Measurements from ENCODE around the gene DBH.

Gene DBH

DNA sequence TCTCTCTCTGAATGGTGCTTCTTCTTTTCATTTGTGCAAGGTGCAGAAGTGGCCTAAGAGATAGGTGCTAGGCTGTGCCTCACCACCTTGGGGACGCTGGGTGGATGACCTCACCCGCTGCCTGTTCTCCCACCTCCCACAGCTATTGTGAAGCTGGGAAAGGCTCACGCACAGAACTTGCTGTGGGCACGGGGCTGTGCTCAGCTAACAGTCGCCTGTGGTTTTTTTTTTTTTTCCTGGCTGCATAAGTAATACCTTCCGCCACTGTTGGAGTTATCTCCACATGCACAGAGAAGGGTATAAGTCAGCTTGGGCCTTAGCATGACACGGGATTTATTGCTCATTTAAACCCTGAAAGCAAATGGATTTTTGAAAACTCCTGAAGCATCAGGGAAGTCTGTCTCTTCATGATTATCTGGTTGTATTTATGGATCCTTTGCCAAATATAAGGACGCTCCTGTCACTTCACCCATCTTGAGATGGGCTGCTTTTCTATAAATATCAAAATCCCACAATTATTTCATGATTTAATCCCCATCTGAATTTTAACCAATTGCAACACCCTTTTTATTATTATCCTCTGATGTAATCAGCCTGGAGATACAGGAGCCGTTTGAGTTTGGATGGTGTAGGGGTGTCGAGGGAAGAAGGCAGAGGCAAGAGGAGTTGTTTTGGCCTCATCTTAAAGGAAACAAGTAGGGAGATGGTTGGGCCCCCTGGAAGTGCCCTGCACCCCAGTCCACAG is 9.0 kb downstream of the DBH start:
- Histone ChIP-seq H3K27me3 (ENCODE audit: control insufficient read depth, insufficient read depth, low read length) (peaks cover 4% of the 10 kb centered on the region; the same call in 1 of the 2 replicates), H3K4me1 (ENCODE audit: control insufficient read depth, insufficient read depth, low read length) (no peaks in the 10 kb centered on the region), H3K9me3 (ENCODE audit: control insufficient read depth, insufficient read depth, low read depth, low read length) (no peaks in the 10 kb centered on the region), H3K4me3 (ENCODE audit: low read depth, low read length) (no peak overlapping the region), H3K27ac (ENCODE audit: low read depth, low read length) (no peak overlapping the region), H3K36me3 (ENCODE audit: control insufficient read depth, insufficient read depth, low read length) (no peaks in the 10 kb centered on the region), H3K9ac (ENCODE audit: low read length) (no peak overlapping the region)

DNA sequence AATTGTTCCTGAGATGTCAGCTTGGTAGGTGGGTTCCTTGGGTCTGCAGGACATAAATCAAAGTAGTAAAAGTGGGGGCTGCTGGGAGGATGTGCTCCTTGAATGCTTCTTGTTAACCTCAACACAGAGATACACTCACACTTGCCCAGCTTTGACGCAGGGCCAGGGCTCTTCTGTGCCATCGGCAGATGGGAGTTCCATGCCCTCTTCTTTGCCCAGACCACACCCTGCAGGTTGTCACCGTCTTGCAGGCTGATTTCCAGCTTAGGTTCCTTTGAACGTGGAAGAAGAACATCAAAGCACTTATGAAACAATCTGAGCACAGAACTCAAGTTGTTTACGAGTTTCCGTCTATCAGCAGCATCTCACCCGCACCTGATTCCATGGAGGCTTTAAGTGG is 11.0 kb downstream of the DBH start:
- no peak overlapping the region for H3K27ac ChIP-seq (ENCODE audit: low read depth, low read length)
- H3K9ac ChIP-seq (ENCODE audit: low read length): no peak overlapping the region
- H3K4me1 ChIP-seq (ENCODE audit: control insufficient read depth, insufficient read depth, low read length): no peaks in the 10 kb centered on the region
- H3K27me3 ChIP-seq (ENCODE audit: control insufficient read depth, insufficient read depth, low read length): peaks cover 9% of the 10 kb centered on the region; the same call in 1 of the 2 replicates
- no peaks in the 10 kb centered on the region for H3K36me3 ChIP-seq (ENCODE audit: control insufficient read depth, insufficient read depth, low read length)
- no peaks in the 10 kb centered on the region for H3K9me3 ChIP-seq (ENCODE audit: control insufficient read depth, insufficient read depth, low read depth, low read length)
- H3K4me3 ChIP-seq (ENCODE audit: low read depth, low read length): no peak overlapping the region

DNA sequence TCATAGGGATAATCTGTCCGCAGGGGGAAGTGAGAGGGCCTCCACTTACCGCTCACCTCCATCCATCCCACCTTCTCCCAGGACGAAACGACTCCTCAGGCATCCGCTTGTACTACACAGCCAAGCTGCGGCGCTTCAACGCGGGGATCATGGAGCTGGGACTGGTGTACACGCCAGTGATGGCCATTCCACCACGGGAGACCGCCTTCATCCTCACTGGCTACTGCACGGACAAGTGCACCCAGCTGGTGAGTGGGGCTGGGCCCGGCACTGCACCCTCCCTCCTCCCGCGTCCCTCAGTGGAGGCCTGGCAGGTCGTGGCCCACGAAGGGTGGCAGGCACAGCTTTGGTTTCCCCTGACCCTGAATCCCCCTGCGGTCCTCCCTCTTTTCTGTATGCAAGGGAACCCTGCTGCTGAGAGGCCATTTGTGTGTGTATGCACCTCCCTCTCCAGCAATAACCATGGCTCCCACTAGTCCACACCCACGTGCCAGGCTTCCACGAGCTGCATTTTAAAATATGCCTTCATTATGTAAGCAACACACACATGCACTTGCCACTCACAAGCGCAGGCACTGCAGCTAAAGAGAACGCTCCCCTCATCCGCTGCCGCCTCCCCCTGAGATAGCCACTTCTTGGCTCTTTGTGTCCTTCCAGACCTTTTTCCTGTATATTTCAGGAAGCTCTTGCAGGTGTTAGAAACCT is 11.8 kb downstream of the DBH start:
- Histone ChIP-seq H3K27me3 (ENCODE audit: control insufficient read depth, insufficient read depth, low read length) (peaks cover 9% of the 10 kb centered on the region; the same call in 1 of the 2 replicates), H3K4me1 (ENCODE audit: control insufficient read depth, insufficient read depth, low read length) (no peaks in the 10 kb centered on the region), H3K27ac (ENCODE audit: low read depth, low read length) (no peak overlapping the region), H3K4me3 (ENCODE audit: low read depth, low read length) (no peak overlapping the region), H3K9ac (ENCODE audit: low read length) (no peak overlapping the region), H3K9me3 (ENCODE audit: control insufficient read depth, insufficient read depth, low read depth, low read length) (no peaks in the 10 kb centered on the region), H3K36me3 (ENCODE audit: control insufficient read depth, insufficient read depth, low read length) (no peaks in the 10 kb centered on the region)

DNA sequence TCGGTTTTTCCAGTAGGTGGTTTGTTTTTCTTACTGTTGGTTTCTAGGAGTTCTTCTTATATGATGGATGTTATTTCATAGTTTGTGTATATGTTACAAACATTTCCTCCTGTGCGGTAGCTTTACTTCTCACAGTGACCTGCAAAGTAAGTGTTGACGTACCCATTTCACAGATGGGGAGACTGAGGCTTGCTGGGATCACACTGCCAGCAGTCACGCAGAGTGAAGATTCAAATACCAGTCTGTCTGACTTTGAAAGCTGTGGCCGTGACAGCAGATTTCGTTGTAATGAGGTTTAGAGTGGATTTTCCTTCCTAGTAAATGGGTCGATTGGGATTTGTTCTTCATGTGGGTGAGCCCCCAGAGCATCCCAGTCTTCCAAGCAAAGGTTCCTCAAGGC is 13.0 kb downstream of the DBH start:
- H3K27me3 ChIP-seq (ENCODE audit: control insufficient read depth, insufficient read depth, low read length): peaks cover 16% of the 10 kb centered on the region; the same call in 1 of the 2 replicates
- H3K36me3 ChIP-seq (ENCODE audit: control insufficient read depth, insufficient read depth, low read length): no peaks in the 10 kb centered on the region
- no peaks in the 10 kb centered on the region for H3K9me3 ChIP-seq (ENCODE audit: control insufficient read depth, insufficient read depth, low read depth, low read length)
- H3K9ac ChIP-seq (ENCODE audit: low read length): no peak overlapping the region
- no peak overlapping the region for H3K27ac ChIP-seq (ENCODE audit: low read depth, low read length)
- H3K4me1 ChIP-seq (ENCODE audit: control insufficient read depth, insufficient read depth, low read length): no peaks in the 10 kb centered on the region
- no peak overlapping the region for H3K4me3 ChIP-seq (ENCODE audit: low read depth, low read length)

DNA sequence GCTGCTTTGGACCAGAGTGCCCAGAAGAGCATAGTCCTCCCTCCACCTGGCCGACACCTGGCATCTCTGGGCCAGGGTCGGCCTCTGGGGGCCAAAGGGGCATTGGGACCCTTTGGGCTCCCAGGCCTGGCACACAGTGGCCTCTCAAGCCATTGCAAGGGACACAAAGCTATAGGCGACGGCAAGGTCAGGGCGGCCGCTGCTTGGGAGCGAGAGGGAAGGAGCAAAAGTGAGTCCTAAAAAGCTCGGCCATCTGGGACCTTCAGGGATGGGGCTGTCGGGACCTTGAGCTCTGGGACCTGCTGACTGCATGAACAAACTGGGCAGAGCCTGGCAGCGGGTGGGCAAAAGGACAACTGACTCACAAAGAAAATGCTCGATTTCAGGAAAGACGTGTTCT is 13.9 kb downstream of the DBH start:
- H3K36me3 ChIP-seq (ENCODE audit: control insufficient read depth, insufficient read depth, low read length): no peaks in the 10 kb centered on the region
- no peaks in the 10 kb centered on the region for H3K4me1 ChIP-seq (ENCODE audit: control insufficient read depth, insufficient read depth, low read length)
- H3K27me3 ChIP-seq (ENCODE audit: control insufficient read depth, insufficient read depth, low read length): peaks cover 23% of the 10 kb centered on the region; the same call in 1 of the 2 replicates
- no peaks in the 10 kb centered on the region for H3K9me3 ChIP-seq (ENCODE audit: control insufficient read depth, insufficient read depth, low read depth, low read length)
- H3K4me3 ChIP-seq (ENCODE audit: low read depth, low read length): no peak overlapping the region
- no peak overlapping the region for H3K9ac ChIP-seq (ENCODE audit: low read length)
- no peak overlapping the region for H3K27ac ChIP-seq (ENCODE audit: low read depth, low read length)

DNA sequence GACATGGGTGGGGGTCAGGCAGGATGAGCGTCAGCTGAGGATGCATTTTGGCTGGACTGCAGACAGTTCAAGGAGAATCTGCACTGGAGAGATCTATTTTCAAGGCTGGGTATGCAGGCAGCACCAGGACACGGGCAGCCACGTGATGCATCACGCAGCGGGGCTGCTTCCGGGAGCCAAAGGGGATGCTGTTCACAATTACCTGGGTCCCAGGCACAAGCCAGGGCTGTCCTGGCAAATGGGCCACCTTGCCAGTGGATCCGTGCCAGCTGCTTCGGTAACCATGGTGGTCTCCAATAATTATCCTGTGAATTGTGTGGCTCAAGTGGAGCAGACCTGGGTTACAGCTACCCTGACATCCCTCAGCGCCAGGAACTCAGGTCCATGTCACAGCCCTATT is 17.5 kb downstream of the DBH start:
- H3K27ac ChIP-seq (ENCODE audit: low read depth, low read length): no peak overlapping the region
- no peak overlapping the region for H3K9ac ChIP-seq (ENCODE audit: low read length)
- H3K9me3 ChIP-seq (ENCODE audit: control insufficient read depth, insufficient read depth, low read depth, low read length): no peaks in the 10 kb centered on the region
- H3K36me3 ChIP-seq (ENCODE audit: control insufficient read depth, insufficient read depth, low read length): no peaks in the 10 kb centered on the region
- H3K4me1 ChIP-seq (ENCODE audit: control insufficient read depth, insufficient read depth, low read length): peaks cover 4% of the 10 kb centered on the region
- H3K27me3 ChIP-seq (ENCODE audit: control insufficient read depth, insufficient read depth, low read length): peaks cover 53% of the 10 kb centered on the region
- no peak overlapping the region for H3K4me3 ChIP-seq (ENCODE audit: low read depth, low read length)

DNA sequence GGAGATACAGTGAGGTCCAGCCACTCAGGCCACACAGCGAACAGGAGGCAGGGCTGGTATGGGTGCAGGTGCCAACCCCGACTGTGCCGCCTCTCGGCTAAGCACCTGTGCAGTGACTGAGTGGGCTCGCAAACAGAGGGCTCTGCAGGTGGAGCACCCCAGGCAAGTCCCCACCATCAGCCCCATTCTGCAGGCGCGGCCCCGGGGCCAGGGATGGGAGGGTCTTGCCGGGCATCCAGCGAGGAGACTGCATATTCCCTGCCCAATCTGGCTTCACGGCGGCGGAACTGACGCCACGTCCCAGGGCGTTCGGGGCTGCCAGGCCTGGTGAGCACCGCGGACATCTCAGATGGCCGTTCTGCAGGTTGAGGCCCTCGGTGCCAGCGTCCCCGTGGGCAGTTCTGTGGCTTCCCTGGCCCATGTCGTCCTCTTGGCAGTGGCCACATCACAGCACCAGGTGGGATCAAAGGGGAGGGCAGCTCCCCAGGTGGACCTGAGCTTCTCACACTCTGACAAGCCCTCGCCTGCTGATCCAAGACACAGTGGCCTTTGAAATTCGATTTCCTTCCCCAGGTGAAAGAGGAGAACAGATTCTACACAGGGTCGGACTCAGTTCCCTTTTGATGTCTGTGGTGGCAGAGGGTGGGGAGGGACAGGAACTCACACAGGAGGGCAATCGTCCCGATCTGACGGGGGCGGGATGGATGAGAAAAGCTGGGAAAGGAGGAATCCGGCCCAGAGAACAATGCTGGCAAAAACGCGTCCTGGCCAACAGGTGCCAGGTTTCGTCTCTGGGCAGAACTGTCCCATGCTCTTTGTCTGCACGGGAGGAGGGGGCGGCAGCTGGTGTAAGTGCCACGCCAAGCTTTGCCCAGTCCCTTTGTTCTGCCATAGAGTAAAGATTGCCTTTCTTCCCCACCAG is 18.8 kb downstream of the DBH start:
- Histone ChIP-seq H3K36me3 (ENCODE audit: control insufficient read depth, insufficient read depth, low read length) (no peaks in the 10 kb centered on the region), H3K4me1 (ENCODE audit: control insufficient read depth, insufficient read depth, low read length) (peaks cover 14% of the 10 kb centered on the region), H3K27ac (ENCODE audit: low read depth, low read length) (no peak overlapping the region), H3K4me3 (ENCODE audit: low read depth, low read length) (no peak overlapping the region), H3K9me3 (ENCODE audit: control insufficient read depth, insufficient read depth, low read depth, low read length) (no peaks in the 10 kb centered on the region), H3K9ac (ENCODE audit: low read length) (no peak overlapping the region), H3K27me3 (ENCODE audit: control insufficient read depth, insufficient read depth, low read length) (peaks cover 66% of the 10 kb centered on the region)

DNA sequence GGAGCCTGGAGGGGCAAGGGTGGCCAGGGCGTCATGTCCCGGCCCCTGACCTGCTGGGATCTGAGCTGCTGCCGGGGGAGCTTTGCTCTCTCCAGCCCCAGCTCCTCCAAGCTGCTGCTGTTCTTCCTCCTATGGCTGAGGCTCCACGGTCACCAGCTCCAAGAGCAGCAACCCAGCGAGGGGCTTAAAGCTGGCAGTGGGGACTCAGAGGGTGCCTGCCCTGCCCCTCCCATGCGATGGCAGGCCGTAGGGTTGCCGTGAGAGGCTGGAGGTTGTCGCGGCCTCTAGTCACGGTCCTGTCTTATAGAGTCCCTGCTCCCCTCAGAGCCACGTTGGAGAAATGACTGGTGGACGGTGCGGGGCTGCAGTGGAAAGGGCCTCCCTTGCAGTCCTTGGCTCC is 19.5 kb downstream of the DBH start:
- Histone ChIP-seq H3K4me1 (ENCODE audit: control insufficient read depth, insufficient read depth, low read length) (peaks cover 14% of the 10 kb centered on the region), H3K27me3 (ENCODE audit: control insufficient read depth, insufficient read depth, low read length) (peaks cover 73% of the 10 kb centered on the region), H3K27ac (ENCODE audit: low read depth, low read length) (no peak overlapping the region), H3K4me3 (ENCODE audit: low read depth, low read length) (no peak overlapping the region), H3K9ac (ENCODE audit: low read length) (no peak overlapping the region), H3K36me3 (ENCODE audit: control insufficient read depth, insufficient read depth, low read length) (no peaks in the 10 kb centered on the region), H3K9me3 (ENCODE audit: control insufficient read depth, insufficient read depth, low read depth, low read length) (no peaks in the 10 kb centered on the region)

DNA sequence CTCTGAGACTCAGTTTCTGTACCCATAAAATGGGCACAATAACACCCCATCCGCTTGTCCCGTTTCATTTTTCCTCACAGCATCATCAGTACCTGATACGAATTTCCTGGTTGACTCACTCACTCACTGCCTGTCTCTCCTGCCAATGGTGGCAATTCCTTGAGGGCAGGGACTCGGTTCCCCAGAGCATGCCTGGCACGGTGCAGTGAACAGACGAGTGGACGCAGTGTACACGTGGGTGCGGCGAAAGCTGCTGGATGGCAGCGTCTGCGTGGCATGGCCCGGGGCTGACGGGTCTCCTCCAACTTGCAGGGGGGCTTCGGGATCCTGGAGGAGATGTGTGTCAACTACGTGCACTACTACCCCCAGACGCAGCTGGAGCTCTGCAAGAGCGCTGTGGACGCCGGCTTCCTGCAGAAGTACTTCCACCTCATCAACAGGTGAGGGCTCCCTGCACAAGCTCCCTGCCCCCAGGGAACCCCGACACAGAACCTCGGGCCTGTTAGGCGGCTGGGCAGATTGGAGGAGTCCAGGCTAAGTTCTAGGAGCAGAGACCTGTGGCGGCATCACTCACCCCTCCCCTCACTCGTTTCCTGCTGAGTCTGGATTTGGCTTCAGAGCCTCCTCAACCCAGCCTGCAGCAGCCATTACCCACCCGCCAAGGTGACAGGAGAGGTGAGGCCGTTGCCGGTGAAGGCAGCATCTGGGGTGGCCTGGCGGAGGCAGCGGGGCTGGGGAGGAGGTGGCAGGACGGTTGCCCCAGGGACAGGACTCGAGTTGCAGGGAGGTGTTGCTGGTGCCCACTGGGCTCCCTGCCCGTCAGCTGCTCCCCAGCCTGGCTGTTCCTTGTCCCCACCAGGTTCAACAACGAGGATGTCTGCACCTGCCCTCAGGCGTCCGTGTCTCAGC is 20.3 kb downstream of the DBH start:
- H3K36me3 ChIP-seq (ENCODE audit: control insufficient read depth, insufficient read depth, low read length): no peaks in the 10 kb centered on the region
- peaks cover 14% of the 10 kb centered on the region for H3K4me1 ChIP-seq (ENCODE audit: control insufficient read depth, insufficient read depth, low read length)
- no peak overlapping the region for H3K9ac ChIP-seq (ENCODE audit: low read length)
- no peak overlapping the region for H3K27ac ChIP-seq (ENCODE audit: low read depth, low read length)
- H3K27me3 ChIP-seq (ENCODE audit: control insufficient read depth, insufficient read depth, low read length): peaks cover 68% of the 10 kb centered on the region
- H3K9me3 ChIP-seq (ENCODE audit: control insufficient read depth, insufficient read depth, low read depth, low read length): no peaks in the 10 kb centered on the region
- H3K4me3 ChIP-seq (ENCODE audit: low read depth, low read length): no peak overlapping the region

DNA sequence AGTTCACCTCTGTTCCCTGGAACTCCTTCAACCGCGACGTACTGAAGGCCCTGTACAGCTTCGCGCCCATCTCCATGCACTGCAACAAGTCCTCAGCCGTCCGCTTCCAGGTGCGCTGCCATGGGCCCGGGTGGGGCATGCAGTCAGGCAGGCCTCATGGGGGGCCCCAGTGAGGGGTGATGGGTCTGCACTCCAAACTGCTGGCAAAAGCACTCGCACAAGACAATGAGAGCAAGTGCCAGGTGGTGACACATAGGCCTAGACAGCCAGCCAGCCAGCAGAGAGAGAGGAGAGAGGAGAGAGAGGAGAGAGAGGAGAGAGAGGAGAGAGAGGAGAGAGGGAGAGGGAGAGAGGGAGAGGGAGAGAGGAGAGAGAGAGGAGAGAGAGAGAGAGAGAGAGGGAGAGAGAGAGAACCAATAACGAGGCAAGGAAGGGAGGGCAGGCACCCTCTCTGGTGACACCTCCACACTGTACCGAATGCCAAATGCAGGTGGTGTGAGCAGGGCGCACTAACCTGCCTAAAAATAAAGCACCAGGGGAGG is 21.0 kb downstream of the DBH start:
- no peaks in the 10 kb centered on the region for H3K9me3 ChIP-seq (ENCODE audit: control insufficient read depth, insufficient read depth, low read depth, low read length)
- H3K27me3 ChIP-seq (ENCODE audit: control insufficient read depth, insufficient read depth, low read length): peaks cover 68% of the 10 kb centered on the region
- peaks cover 14% of the 10 kb centered on the region for H3K4me1 ChIP-seq (ENCODE audit: control insufficient read depth, insufficient read depth, low read length)
- H3K9ac ChIP-seq (ENCODE audit: low read length): no peak overlapping the region
- H3K27ac ChIP-seq (ENCODE audit: low read depth, low read length): no peak overlapping the region
- no peaks in the 10 kb centered on the region for H3K36me3 ChIP-seq (ENCODE audit: control insufficient read depth, insufficient read depth, low read length)
- no peak overlapping the region for H3K4me3 ChIP-seq (ENCODE audit: low read depth, low read length)

All from HUES6 (cell line).